Bronchial epithelial cell (primary cell): ENCODE data around the gene PTBP2. TPM values are rescaled to one million over a fixed set of nuclear protein-coding genes. Genes with fewer than 3 reads are reported as not detected.

Source experiments
- DNase-seq: peaks from one replicate; pipeline ENCODE4 v3.0.0-alpha.2; 2010; ENCODE audit warnings: low read depth
- FAIRE-seq: peaks from 2 replicates; lab custom pipeline; 2011; peaks lifted over from hg19 to GRCh38; lab: Jason Lieb, UNC
- H3K27me3 ChIP-seq: 2 replicates; pipeline ENCODE4 v1.5.1; 2011; ENCODE audit warnings: low read length; ENCODE audit not compliant: control insufficient read depth, insufficient read depth
- H3K36me3 ChIP-seq: 2 replicates; pipeline ENCODE4 v1.5.1; 2011; ENCODE audit warnings: low read length; ENCODE audit not compliant: control insufficient read depth, insufficient read depth
- H3K4me3 ChIP-seq: 2 replicates; pipeline ENCODE4 v1.5.1; 2011; ENCODE audit warnings: mild to moderate bottlenecking, low read depth, low read length, control low read depth
- total RNA-seq: library from RNA; depleted of rRNA; stranded (reverse); fragments of >200 nt; gene quantifications from 2 replicates; pipeline ENCODE4 v1.2.1, GENCODE V29; 2014
- TF ChIP-seq, protein P1 (sequence below): IDR thresholded peaks from 2 replicates; pipeline ENCODE4 v1.5.1; 2011; ENCODE audit warnings: mild to moderate bottlenecking, moderate library complexity, low read length, control low read depth, inconsistent platforms; ENCODE audit not compliant: insufficient read depth, severe bottlenecking

Gene PTBP2
- total RNA-seq, 1 donor from 2014 or later: 10.5 TPM

DNA sequence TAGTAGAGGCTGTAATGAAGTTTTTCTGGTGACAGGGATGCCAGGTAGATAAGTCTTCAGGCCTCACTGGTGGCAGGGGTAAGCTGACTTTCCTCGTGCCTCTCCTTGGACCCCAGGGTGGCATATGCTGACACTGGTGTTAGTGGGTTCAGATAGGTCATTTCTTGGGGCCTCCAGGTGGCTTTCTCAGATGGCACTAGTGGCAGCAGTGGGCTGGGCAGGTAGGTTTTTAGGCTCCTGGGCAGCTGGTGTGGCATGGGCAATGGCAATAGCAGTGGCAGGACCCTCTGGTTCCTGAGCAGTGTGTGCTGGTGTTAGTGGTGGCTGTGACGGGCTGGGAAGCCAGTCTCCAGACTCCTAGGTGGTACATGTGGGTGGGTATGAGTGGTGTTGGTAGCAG is 140.3 kb downstream of the PTBP2 start:
- TF ChIP-seq, protein P1, sequence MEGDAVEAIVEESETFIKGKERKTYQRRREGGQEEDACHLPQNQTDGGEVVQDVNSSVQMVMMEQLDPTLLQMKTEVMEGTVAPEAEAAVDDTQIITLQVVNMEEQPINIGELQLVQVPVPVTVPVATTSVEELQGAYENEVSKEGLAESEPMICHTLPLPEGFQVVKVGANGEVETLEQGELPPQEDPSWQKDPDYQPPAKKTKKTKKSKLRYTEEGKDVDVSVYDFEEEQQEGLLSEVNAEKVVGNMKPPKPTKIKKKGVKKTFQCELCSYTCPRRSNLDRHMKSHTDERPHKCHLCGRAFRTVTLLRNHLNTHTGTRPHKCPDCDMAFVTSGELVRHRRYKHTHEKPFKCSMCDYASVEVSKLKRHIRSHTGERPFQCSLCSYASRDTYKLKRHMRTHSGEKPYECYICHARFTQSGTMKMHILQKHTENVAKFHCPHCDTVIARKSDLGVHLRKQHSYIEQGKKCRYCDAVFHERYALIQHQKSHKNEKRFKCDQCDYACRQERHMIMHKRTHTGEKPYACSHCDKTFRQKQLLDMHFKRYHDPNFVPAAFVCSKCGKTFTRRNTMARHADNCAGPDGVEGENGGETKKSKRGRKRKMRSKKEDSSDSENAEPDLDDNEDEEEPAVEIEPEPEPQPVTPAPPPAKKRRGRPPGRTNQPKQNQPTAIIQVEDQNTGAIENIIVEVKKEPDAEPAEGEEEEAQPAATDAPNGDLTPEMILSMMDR: no peak
- Histone ChIP-seq H3K36me3 (no peaks in the 10 kb centered on the region), H3K4me3 (no peak overlapping the region), H3K27me3 (no peaks in the 10 kb centered on the region)
- FAIRE-seq (no peak), DNase-seq (no peak)

DNA sequence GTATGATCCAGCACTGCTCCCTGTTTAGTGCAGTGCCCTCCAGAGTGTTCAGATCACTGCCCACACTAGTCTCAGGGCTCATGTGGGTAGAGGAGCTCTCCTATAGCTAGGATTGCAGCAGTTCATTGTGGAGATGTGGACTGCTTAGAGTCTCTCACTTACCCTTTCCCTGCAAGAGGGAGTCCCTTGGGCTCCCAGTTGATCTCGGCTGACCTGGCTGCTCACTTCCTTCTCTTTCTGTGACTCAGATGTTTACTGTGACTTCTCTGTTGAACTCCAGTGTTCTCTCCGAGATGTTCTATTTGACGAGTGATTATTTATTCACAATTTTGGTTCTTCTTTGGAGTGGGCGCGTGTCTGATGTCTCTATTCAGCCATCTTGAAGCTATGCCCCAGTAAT is 141.9 kb downstream of the PTBP2 start:
- TF ChIP-seq, protein P1: no peak
- Histone ChIP-seq H3K36me3 (no peaks in the 10 kb centered on the region), H3K4me3 (no peak overlapping the region), H3K27me3 (no peaks in the 10 kb centered on the region)
- peak; percentile 32 for FAIRE-seq
- no peak for DNase-seq
